Mesenchymal stem cell (in vitro differentiated cells and primary cell): ENCODE measurements around the gene KPNA6.
"Not testable (repeated sequence)": the region's sequence is repeated elsewhere in the genome, so short reads cannot be mapped to it uniquely, and the experiment has no call there.

Source experiments
- DNase-seq: peaks from one replicate; pipeline ENCODE4 v3.0.0-alpha.2; 2013
- H2AFZ ChIP-seq: one replicate; pipeline ENCODE4 v1.6.1; 2013; ENCODE audit warnings: low read depth, mild to moderate bottlenecking, control low read depth, inconsistent platforms, low read length, moderate library complexity
- H2AK5ac ChIP-seq: 2 replicates; pipeline ENCODE4 v1.6.1; 2013; ENCODE audit warnings: low read length, moderate library complexity, mild to moderate bottlenecking, inconsistent platforms; ENCODE audit not compliant: severe bottlenecking
- H2BK120ac ChIP-seq: one replicate; pipeline ENCODE4 v1.6.1; 2013; ENCODE audit warnings: low read depth, mild to moderate bottlenecking, inconsistent platforms, low read length, moderate library complexity
- H2BK12ac ChIP-seq, 2 experiments: one replicate each; pipeline ENCODE4 v1.6.1; 2013; ENCODE audit warnings: inconsistent platforms in 2 of 2, low read length in 2 of 2, mild to moderate bottlenecking in 2 of 2, moderate library complexity in 2 of 2, control low read depth in 1 of 2
- H2BK15ac ChIP-seq: one replicate; pipeline ENCODE4 v1.6.1; 2013; ENCODE audit warnings: mild to moderate bottlenecking, low read depth, inconsistent platforms; ENCODE audit not compliant: poor library complexity, severe bottlenecking
- H2BK5ac ChIP-seq: 2 replicates; pipeline ENCODE4 v1.6.1; 2013; ENCODE audit warnings: low read depth, mild to moderate bottlenecking, low read length, control low read depth, inconsistent platforms; ENCODE audit not compliant: poor library complexity, severe bottlenecking
- H3K14ac ChIP-seq, 2 experiments: one replicate each; pipeline ENCODE4 v1.6.1; 2013; ENCODE audit warnings: inconsistent platforms in 2 of 2, low read length in 2 of 2, control low read depth in 1 of 2, mild to moderate bottlenecking in 1 of 2, moderate library complexity in 1 of 2
- H3K18ac ChIP-seq, 2 experiments: one replicate each; pipeline ENCODE4 v1.6.1; 2013; ENCODE audit warnings: inconsistent platforms in 2 of 2, low read length in 2 of 2, control low read depth in 1 of 2, low read depth in 1 of 2, mild to moderate bottlenecking in 1 of 2
- H3K23ac ChIP-seq, 2 experiments: one replicate each; pipeline ENCODE4 v1.6.1; 2013; ENCODE audit warnings: inconsistent platforms in 2 of 2, low read length in 2 of 2, mild to moderate bottlenecking in 2 of 2, moderate library complexity in 2 of 2, control low read depth in 1 of 2
- H3K27ac ChIP-seq: 2 replicates; pipeline ENCODE4 v1.5.1; 2013; ENCODE audit warnings: mild to moderate bottlenecking, moderate library complexity, low read length, control low read depth, inconsistent platforms; ENCODE audit not compliant: poor library complexity, severe bottlenecking
- H3K27me3 ChIP-seq, 2 experiments: 2 replicates each; pipeline versions ENCODE4 v1.6.1 to v1.7.0; 2013; ENCODE audit warnings: low read length in 2 of 2, mild to moderate bottlenecking in 2 of 2, moderate library complexity in 2 of 2, control low read depth in 1 of 2, inconsistent platforms in 1 of 2; ENCODE audit not compliant: control insufficient read depth in 1 of 2, insufficient read depth in 1 of 2
- H3K36me3 ChIP-seq, 2 experiments: 2 replicates each; pipeline versions ENCODE4 v1.6.1 to v1.7.0; 2013; ENCODE audit warnings: low read length in 2 of 2, control low read depth in 1 of 2, inconsistent platforms in 1 of 2, low read depth in 1 of 2, mild to moderate bottlenecking in 1 of 2; ENCODE audit not compliant: insufficient read depth in 2 of 2, control insufficient read depth in 1 of 2
- H3K4ac ChIP-seq, 2 experiments: one replicate each; pipeline ENCODE4 v1.6.1; 2013; ENCODE audit warnings: inconsistent platforms in 2 of 2, low read length in 2 of 2, mild to moderate bottlenecking in 2 of 2, moderate library complexity in 2 of 2, control low read depth in 1 of 2, low read depth in 1 of 2
- H3K4me1 ChIP-seq: 2 replicates; pipeline ENCODE4 v1.6.1; 2013; ENCODE audit warnings: low read depth, low read length, control low read depth; ENCODE audit not compliant: control insufficient read depth, insufficient read depth
- H3K4me2 ChIP-seq: 2 replicates; pipeline ENCODE4 v1.6.1; 2013; ENCODE audit warnings: low read length, mild to moderate bottlenecking, inconsistent platforms; ENCODE audit not compliant: poor library complexity, severe bottlenecking
- H3K4me3 ChIP-seq, 2 experiments: 2 replicates each; pipeline versions ENCODE4 v1.5.1 to v1.7.0; 2013; ENCODE audit warnings: low read length in 2 of 2, mild to moderate bottlenecking in 2 of 2, control low read depth in 1 of 2, low read depth in 1 of 2; ENCODE audit not compliant: insufficient read depth in 1 of 2
- H3K79me1 ChIP-seq: replicated peaks from 2 replicates; pipeline ENCODE4 v1.6.1; 2013; ENCODE audit warnings: mild to moderate bottlenecking, control low read depth, low read length, inconsistent platforms; ENCODE audit not compliant: poor library complexity, severe bottlenecking
- H3K9ac ChIP-seq: 2 replicates; pipeline ENCODE4 v1.7.0; 2013; ENCODE audit warnings: mild to moderate bottlenecking, low read length, moderate library complexity
- H3K9me3 ChIP-seq: 2 replicates; pipeline ENCODE4 v1.7.0; 2013; ENCODE audit warnings: mild to moderate bottlenecking, low read length; ENCODE audit not compliant: control insufficient read depth
- H4K8ac ChIP-seq: one replicate; pipeline ENCODE4 v1.6.1; 2013; ENCODE audit warnings: inconsistent platforms, mild to moderate bottlenecking, low read length, moderate library complexity
- H4K91ac ChIP-seq: one replicate; pipeline ENCODE4 v1.6.1; 2013; ENCODE audit warnings: mild to moderate bottlenecking, low read length, inconsistent platforms
- WGBS: methylation state at CpG from one replicate; pipeline ENCODE4 v1.1.7; 2013; ENCODE audit warnings: mixed read lengths; 5-methylcytosine and 5-hydroxymethylcytosine counted together

KPNA6 gene

DNA sequence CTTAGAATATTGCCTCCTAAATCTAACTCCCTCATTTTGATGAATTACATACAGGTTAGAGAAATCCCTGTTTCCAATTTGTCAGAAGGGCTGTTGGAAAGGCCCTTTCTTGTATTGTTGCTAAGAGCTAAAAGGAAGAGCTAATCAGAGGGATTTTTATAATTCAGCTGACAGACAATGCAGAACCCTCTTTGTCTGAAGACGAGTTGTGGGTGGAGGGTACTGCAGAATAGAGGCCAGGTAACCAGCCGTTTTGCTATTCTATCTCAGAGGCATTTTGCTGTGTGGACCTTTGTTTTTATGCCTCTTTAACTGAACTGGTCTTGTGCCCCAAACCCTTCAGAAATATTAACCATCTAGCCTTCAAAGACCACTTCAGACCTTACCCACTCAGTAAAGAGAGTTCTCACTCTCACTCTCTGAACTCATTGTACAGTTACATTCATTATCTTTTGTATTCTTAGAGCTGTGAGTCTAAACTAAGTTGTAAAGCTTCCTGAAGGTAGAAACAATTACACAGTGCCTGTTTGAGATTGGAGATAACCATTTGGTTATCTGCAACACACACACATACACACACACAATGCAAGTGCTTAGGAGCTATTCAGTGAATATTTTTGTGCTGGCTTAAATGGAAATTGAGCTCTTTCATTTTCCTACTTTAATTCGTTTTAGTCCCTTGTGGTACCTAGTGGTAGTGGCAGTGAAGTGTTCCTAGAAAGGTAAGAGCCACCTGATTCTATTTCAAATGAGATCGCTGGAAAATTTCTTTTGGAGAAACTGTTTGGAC, 19.7 kb downstream of the KPNA6 start:
- no peak overlapping the region for H2AFZ ChIP-seq
- no peak overlapping the region for H3K18ac ChIP-seq
- no peak overlapping the region for H4K91ac ChIP-seq
- H3K27ac ChIP-seq: no peak overlapping the region
- no peak overlapping the region for H3K9ac ChIP-seq
- H4K8ac ChIP-seq: no peak overlapping the region
- no peak overlapping the region for H3K4me3 ChIP-seq
- H3K4ac ChIP-seq: no peak overlapping the region
- H2BK12ac ChIP-seq: no peak overlapping the region
- peaks cover 5 to 8% of the 10 kb centered on the region in 2 experiments for H3K36me3 ChIP-seq
- H3K4me1 ChIP-seq: peaks cover 4% of the 10 kb centered on the region
- no peak for DNase-seq
- H3K14ac ChIP-seq: no peak overlapping the region
- H3K4me2 ChIP-seq: no peak overlapping the region
- no peak overlapping the region for H2BK120ac ChIP-seq
- H2BK15ac ChIP-seq: no peak overlapping the region
- WGBS: 85% methylated on average over 3 of the region's 4 CpGs
- H2BK5ac ChIP-seq: no peak overlapping the region
- H3K9me3 ChIP-seq: no peaks in the 10 kb centered on the region
- H3K27me3 ChIP-seq: no peaks in the 10 kb centered on the region
- H3K79me1 ChIP-seq: no peaks in the 10 kb centered on the region
- no peak overlapping the region for H3K23ac ChIP-seq
- H2AK5ac ChIP-seq: no peak overlapping the region

DNA sequence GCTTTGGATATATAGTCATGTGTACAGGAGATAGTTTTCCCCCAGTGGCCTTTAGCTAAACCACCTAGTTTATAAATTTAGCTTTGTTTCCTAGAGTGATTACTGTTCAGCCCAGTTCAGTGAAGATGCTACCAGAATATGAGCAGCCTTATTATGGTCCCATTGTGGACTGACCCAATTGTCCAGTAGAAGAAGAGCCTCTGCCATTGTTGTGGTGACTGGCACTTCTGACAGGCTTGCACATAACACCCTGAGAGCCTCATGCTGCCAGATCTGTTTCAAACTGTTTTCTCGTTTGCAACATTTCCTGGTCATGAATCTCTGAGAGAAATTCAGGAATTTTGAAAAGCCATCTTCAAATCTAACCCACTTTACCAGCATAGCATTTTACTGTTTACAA, 20.6 kb downstream of the KPNA6 start:
- no peak overlapping the region for H3K9ac ChIP-seq
- H3K79me1 ChIP-seq: no peaks in the 10 kb centered on the region
- H3K23ac ChIP-seq: no peak overlapping the region
- no peaks in the 10 kb centered on the region for H3K9me3 ChIP-seq
- no peak overlapping the region for H3K4ac ChIP-seq
- no peak overlapping the region for H2BK120ac ChIP-seq
- no peak overlapping the region for H2BK12ac ChIP-seq
- no peak overlapping the region for H3K4me2 ChIP-seq
- no peak overlapping the region for H4K8ac ChIP-seq
- no peak overlapping the region for H2AK5ac ChIP-seq
- WGBS: 100% methylated on average over 1 of the region's 1 CpG
- no peaks in the 10 kb centered on the region for H3K27me3 ChIP-seq
- no peak overlapping the region for H3K14ac ChIP-seq
- no peak overlapping the region for H3K27ac ChIP-seq
- DNase-seq: no peak
- no peak overlapping the region for H2BK15ac ChIP-seq
- peaks cover 5 to 8% of the 10 kb centered on the region in 2 experiments for H3K36me3 ChIP-seq
- H3K4me1 ChIP-seq: peaks cover 8% of the 10 kb centered on the region
- H3K18ac ChIP-seq: no peak overlapping the region
- H2BK5ac ChIP-seq: no peak overlapping the region
- H2AFZ ChIP-seq: no peak overlapping the region
- no peak overlapping the region for H4K91ac ChIP-seq
- H3K4me3 ChIP-seq: no peak overlapping the region

DNA sequence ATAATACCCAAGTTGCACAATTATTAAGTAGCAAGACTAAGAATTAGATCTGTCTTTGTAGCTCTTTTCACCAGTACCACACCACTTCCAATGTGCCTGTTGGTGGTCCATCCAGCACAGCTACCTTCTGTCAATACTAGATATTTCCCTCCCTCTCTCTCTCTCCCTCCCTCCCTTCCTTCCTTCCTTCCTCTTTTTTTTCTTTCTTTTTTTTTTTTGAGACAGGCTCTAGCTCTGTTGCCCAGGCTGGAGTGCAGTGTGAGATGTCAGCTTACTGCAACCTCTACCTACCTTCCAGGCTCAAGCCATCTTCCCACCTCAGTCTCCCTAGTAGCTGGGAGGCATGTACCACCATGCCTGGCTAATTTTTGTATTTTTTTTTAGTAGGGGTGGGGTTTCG, 21.1 kb downstream of the KPNA6 start:
- H3K4me2 ChIP-seq: no peak overlapping the region
- no peak overlapping the region for H3K14ac ChIP-seq
- no peak overlapping the region for H3K9ac ChIP-seq
- no peak overlapping the region for H2BK120ac ChIP-seq
- DNase-seq: no peak
- no peaks in the 10 kb centered on the region for H3K9me3 ChIP-seq
- H3K27ac ChIP-seq: no peak overlapping the region
- no peak overlapping the region for H3K4ac ChIP-seq
- no peak overlapping the region for H3K23ac ChIP-seq
- no peak overlapping the region for H2AFZ ChIP-seq
- H3K36me3 ChIP-seq: peaks cover 5 to 8% of the 10 kb centered on the region in 2 experiments
- H3K27me3 ChIP-seq: no peaks in the 10 kb centered on the region
- H4K91ac ChIP-seq: no peak overlapping the region
- H3K4me1 ChIP-seq: peaks cover 9% of the 10 kb centered on the region
- H4K8ac ChIP-seq: no peak overlapping the region
- H2BK15ac ChIP-seq: no peak overlapping the region
- H2BK5ac ChIP-seq: no peak overlapping the region
- no peak overlapping the region for H2BK12ac ChIP-seq
- no peak overlapping the region for H3K18ac ChIP-seq
- H3K4me3 ChIP-seq: no peak overlapping the region
- no peak overlapping the region for H2AK5ac ChIP-seq
- WGBS: 100% methylated on average over 1 of the region's 1 CpG
- H3K79me1 ChIP-seq: no peaks in the 10 kb centered on the region

DNA sequence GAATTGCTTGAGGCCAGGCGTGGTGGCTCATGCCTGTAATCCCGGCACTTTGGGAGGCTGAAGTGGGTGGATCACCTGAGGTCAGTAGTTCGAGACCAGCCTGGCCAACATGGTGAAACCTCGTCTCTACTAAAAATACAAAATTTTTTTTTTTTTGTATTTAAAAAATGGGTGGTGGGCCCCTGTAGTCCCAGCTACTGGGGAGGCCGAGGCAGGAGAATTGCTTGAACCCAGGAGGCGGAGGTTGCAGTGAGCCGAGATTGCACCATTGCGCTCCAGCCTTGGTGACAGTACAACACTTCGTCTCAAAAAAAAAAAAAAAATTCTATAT, 26.1 kb downstream of the KPNA6 start:
- not testable (repeated sequence) for H3K23ac ChIP-seq, H3K36me3 ChIP-seq, H3K79me1 ChIP-seq, H2BK12ac ChIP-seq, H3K14ac ChIP-seq, H3K9me3 ChIP-seq, DNase-seq, H2BK120ac ChIP-seq, H4K8ac ChIP-seq, H3K4me2 ChIP-seq, H3K4ac ChIP-seq, H3K18ac ChIP-seq, H2AK5ac ChIP-seq, H3K4me3 ChIP-seq, H4K91ac ChIP-seq, H2BK15ac ChIP-seq, H3K27me3 ChIP-seq, H2BK5ac ChIP-seq, H3K4me1 ChIP-seq, H2AFZ ChIP-seq
- Histone ChIP-seq H3K9ac (peak overlapping the region; percentile 54), H3K27ac (peak overlapping the region; percentile 82)
- 97% methylated on average over 3 of the region's 9 CpGs for WGBS
